T-helper 2 cell treated with Interferon-gamma antibody and Interleukin-4, amounts not matched to agents 100 ng/mL and 5 ng/mL, for 36 hours (primary cell): ENCODE data around the gene SCNM1. TPM values are rescaled to one million over a fixed set of nuclear protein-coding genes. Genes with fewer than 3 reads are reported as not detected.

Experiments
- intact Hi-C: fragments of 100-400 bp; cut with micrococcal nuclease; formaldehyde crosslinking; loops from one replicate; pipeline ENCODE4 v1.15.1; 2023
- total RNA-seq: library from RNA; stranded (reverse); gene quantifications from 2 replicates; pipeline ENCODE4 v1.2.3, GENCODE V29; 2022

SCNM1 gene, protein sequence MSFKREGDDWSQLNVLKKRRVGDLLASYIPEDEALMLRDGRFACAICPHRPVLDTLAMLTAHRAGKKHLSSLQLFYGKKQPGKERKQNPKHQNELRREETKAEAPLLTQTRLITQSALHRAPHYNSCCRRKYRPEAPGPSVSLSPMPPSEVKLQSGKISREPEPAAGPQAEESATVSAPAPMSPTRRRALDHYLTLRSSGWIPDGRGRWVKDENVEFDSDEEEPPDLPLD
- 61.1 and 63.0 TPM in 2 replicates for total RNA-seq

DNA sequence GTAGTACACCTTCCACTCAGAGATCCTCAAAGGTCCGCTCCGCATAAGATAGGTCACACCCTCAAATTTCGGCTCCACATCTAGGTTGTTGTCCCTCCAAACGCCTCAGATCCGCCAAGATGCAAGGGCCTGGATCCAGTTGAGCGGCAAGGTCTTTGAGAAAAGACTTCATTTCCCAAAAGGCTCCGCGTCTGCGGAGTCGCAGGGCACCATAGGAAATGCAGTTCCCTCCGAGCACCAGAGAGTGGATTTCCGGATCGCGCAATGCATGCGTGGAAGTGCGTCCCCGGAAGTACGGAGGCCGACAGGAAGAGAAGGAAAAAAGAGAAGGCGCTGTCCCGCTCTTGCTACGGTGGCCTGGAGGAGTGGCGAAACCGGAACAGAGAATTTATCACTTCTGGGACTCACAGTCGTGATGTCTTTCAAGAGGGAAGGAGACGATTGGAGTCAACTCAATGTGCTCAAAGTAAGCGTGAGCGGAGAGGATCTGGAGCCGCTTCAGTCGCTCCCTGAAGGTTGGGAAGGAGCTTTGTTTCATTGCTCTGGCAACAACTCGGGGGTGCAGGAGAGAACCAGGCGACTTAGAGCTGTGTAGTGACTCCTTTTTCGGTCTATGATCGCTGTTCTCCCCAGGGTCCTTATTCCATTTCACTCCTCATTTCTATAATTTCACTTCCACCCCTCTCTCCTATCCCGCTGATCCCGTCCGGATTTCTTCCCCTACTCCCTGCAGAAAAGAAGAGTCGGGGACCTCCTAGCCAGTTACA, at the start of gene SCNM1, which contains the start of gene LYSMD1:
Gene SCNM1 (plus strand): TSS at position 407 of the 767 bp plus-strand sequence. CDS start 9 bp downstream, at position 416.
Gene LYSMD1 (minus strand): TSS at position 165 of the 767 bp plus-strand sequence. CDS start 644 bp downstream, outside the sequence.
- intact Hi-C loops: loop anchor here (1.0 kb wide), 4 partner anchors 9 to 115 kb away; partner anchors contain the start of genes PIP5K1A and VPS72

DNA sequence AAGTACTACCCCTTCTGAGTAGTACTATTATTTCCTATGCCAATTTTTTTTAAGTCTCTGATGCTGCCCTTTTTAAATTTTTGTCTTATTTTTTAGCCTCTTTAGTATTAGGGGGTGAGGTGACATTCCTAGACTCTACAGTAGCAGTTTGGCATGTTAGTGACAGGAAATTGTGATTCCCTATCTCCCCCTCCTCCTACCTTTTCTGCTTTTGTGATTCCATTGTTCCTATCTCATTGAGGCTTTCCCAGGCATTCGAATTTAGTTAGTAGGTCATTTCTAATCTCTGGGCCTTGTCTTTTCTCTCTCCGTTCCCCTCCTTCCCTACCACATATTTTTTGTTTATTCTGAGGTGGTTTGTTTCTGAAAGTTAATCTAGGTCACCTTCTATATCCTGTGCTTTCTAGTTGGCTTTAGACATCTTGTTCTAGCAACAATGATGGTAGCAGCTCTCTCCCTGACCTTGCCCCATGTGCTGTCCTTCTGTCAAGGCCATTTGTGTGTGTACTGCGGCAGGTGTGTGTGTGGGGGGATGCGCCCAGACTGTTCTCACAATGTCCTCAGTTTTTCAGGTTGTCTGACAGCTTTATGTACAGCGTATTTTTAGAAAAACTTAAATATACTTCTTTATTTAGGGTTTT, 41.1 kb upstream of the SCNM1 start:
- intact Hi-C loops: no loop called here

DNA sequence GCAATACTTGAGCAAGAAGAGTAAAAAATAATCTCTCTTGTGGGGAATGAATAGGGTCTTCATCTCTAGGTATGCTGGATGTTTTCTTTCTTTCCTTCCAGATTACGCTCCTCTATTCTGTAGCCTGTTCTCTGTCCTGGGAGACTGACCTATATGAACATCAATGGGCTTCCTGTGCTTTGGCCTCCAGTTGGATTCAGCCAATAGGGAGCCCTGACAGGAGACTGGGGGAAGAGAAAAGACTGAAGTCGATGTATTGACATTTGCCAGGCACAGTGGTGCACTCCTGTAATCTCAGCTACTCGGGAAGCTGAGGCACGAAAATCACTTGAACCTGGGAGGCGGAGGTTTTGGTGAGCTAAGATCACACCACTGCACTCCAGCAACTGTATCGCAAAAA, 37.1 kb upstream of the SCNM1 start:
- intact Hi-C loops: no loop called here

DNA sequence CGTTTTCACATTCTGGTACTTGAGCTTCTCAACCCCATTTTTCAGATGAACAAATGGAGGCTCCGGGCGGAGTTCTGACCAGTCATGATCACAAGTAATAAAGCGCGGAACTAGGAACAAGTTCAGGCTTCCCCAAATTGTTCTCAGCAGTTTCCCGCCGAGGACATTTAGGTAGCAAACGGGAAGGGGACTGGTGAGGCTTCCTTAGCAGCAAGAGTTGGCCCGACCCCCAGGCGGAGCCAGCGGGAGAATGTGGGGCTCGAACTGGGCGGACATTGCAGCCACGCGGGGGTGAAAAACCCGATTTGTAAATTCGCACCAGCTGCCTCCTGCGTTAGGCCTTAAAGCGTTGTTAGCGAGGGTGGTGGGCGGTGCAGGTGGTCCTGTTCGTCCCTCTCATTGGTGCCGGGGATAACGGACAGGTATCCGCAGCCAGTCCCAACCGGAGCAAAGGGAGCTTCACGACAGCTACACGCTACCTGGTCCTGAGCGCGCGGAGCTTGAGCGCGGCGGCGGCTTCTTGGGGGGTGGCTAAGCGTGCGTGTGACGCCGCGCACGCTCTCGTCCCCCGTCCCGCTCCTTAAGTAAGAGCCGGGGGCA, 34.9 kb upstream of the SCNM1 start:
- intact Hi-C loops: no loop called here

DNA sequence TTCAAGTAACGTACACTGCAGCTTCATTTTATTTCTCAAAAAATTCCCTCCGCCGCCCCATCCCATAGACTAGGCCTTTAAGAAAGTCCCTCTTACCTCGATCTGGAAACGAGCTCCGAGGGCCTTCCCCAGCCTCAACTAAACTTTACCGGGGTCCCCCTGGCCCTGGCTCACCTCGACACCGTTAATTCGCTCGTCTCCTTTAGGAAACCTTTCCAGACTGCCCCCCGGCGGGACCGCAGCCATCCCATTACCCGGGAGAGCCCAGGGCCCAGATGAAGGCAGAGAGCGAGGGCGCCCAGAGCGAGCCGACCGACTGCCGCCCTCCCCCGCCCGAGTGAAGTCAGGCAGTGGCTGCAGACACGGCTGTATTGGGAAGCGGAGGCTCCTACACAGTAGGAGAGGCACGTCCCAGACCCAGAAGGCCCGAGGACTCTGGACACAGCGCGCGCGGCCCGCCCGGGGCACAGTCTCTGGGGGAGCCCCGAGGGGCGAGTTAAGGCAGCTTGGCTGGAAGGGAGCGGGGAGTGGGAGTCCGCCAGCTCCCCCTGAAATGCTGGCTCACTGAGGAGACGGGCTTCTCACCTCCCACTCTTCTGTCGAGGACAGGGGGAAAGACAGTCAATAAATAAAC, 34.1 kb upstream of the SCNM1 start:
- intact Hi-C loops: no loop called here

DNA sequence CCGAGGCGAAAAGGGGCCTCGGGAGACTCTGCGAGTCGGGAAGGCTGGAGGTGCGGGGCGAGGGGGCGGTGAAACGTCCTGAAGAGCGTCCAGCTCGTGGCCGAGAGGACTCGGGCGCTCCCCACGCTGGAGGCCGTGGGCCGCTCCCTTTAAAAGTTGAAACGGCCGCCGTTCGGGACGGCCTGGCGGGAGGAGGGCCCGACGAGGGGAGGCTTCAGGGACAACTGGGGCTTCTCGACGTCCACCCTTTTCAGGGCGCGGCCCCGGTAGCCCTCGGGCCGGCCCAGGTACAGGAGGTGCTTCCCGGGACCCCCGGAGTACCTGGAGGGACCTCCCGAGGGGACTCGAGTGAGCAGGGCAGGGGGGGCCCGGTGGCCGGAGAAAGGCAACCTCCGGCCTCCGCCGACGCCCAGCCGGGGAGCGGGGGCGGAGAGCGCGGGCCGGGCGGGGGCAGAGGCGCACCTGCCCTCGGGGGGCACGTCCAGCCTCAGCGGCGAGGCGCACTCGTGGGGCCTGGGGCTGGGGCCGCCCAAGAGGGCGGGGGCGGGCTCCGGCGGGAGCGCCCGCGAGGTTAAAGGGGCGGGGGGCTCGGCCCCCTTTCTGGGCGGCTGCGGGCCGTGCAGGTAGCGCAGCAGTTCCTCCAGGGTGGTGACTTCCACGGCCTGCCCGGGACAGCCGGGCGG, 33.5 kb upstream of the SCNM1 start:
- intact Hi-C loops: no loop called here

DNA sequence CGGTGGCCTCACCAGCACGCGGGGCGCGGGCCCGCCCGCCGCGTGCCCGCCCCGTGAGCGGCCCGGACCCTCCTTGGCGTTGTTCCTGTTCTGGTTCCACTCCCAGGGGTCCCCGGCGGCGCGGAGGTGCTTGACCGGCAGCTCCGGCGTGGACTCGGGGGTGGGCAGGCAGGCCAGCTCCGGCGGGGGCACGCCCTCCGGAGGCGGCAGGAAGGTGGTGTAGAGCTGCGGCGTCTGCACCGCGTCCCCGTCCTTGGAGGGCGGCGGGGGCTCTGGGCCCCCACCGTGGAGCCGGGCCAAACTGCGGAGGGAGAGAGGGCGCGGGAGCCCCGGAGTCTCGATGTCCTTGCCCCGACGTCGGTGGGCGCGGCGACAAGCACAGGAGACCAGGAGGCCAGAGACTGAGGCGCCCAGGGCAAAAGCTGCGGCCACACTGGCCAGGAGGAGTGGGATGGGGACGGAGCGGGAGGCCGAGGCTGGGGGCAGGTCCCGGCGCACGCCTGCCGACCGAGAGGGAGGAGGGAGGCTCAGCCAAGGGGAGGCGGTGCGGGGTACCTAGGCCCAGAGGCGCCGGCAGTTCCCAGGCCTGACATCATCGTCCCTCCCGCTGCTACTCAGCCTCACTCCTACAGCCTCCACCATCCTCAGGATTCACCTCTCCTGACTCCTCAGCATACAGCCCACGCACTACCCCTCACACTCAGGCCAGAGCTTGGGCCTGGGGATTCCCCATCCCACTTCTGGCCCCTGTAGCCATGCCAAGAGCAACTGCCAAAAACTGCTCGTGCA, 32.7 kb upstream of the SCNM1 start:
- intact Hi-C loops: no loop called here

DNA sequence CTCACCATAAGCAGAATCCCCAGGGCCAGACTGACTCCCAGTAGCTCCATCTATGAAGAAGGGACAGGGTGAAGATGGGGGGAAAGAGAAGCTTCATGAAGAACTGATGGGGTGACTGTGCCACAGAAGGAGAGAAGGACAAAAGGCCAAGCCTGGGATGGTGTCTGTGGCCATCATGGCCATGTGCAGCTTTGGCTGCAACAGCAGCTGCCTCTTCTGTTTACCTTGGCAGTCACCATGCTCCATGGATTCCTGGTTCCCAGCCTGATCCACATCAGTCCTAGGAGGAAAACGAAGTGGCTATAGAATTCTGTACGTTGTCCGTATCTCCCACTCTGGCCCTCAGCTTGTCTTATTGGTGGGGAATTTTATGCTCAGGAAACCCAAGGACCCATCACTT, 31.5 kb upstream of the SCNM1 start:
- intact Hi-C loops: no loop called here

DNA sequence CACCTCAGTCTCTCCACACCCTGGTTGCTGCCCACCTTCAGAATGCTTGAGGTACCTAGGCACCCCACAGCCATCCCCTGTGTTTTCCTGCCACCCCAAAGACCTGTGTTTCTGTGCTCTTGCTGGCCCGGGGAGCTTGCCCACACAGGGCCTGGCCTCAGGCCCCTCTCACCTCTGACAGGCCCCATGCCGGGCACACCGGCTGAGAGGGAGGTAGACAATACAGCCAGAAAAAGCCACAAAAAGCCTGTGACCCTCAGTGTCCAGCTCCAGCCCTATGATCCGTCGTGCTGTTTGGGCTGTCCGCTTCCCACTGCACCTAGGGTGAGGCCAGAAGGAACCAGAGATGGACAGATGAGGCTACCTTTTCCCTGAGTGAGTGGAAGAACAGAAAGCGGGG, 31.0 kb upstream of the SCNM1 start:
- intact Hi-C loops: no loop called here

DNA sequence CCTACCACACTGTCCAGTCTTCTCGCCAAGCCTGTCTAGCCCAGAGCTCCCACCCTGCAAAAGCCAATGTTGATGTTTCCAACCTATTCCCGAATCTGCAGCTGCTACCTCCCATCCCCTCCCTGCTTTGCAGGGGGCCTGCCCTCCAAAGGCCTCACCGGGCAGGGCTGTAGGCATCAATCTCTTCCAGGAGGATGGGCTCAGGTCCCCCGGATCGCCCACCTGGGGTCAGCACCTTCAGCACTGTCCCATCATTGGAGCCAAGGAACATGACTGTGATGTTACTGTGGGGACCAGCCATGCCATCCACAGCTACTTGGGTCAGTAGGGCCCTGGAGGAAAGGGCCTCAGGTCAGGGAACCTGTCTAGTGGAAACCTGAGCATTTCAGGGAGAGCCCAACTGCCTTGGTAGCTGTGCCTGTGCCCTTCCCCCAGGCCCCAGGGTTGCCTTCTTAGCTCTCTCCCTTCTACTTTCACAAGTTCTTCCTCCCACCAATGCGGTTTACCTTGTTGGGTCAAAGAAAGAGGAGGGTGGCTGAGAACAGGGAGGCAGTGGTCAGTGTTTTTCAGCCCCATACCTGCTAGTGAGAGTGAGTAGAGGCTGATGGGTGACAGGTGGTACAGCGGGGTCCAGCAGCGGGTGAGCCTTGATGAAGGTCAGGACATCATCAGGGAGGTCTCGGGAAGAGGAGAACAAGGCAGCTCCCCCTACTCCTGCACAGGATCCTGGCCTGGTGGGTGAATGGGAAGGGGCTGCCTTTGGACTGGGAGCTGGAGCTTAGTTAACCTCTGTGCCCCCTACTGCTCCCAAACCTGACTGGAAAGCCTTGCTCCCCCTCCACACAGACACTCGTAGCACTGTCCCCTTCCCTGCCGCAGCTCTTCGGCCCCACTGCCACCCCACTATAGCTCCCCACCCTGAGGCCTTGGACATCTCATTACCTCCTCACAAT, 30.2 kb upstream of the SCNM1 start:
- intact Hi-C loops: no loop called here

DNA sequence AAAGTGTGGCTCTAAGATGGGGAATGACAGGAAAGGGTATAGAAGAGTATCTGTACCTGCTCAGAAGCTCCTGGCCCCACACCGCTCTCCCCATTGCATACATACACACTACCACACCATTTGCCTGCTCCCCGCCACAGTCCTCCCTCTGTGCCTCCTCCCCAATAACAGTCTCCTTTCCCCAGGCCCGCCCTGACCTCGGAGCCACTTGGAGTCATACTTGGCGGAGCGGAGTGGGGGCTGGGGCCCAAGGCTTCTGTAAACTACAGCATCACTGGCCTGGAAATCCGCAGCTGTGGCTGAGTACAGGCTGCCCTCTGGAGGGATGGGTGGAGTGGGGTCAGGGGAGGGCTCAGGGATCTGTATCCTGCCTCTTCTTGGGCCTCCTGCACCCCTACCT, 28.2 kb upstream of the SCNM1 start:
- intact Hi-C loops: no loop called here

DNA sequence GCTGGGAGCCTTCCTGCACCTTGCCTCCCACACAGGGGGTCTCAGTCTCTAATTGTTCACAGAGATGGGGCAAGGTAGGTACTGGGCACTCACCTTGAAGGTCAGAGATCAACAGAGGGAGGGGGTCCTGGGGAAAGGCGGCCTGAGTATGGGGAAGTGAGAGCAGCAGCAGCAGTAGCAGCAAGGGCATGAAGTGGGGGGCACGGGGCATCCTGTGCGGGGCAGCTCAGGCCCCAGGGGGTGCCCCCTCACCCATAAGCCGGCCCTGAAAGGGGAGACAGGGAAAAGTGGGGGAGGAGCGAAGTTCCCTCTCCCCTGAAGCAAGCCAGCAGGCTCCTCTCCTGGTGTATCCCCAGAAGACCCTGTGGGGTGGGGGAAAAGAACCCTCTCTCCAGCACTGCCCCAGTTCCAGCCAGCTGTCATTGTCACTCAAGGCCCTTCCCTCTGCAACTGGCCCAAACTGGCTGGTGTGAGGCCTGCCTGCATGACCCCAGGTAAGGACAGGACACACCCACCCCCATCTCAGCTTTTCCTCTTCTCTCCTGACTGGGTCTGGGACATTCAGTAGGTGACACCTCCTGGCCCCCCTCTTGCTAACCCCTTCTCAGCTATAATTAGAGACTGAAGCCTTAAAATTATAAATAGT, 23.4 kb upstream of the SCNM1 start:
- intact Hi-C loops: no loop called here

DNA sequence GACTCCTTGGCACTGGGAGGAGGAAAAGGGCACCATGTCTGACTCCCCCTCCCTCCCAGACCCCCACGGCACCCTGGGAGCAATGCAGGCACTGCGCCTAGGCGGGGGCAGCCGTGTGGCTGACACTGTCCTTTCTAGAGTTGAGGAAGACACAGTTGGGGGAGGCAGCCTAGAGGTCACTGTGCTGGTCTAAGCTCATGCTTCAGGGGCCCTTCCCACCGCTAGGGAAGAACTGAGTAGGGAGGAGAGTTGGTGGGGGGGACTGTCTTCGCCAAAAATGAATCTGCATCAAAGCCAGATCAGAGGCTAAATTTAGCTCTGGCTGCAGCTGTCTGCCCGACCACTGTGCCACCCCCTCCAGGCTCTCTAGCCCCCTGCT, 22.9 kb upstream of the SCNM1 start:
- intact Hi-C loops: no loop called here

DNA sequence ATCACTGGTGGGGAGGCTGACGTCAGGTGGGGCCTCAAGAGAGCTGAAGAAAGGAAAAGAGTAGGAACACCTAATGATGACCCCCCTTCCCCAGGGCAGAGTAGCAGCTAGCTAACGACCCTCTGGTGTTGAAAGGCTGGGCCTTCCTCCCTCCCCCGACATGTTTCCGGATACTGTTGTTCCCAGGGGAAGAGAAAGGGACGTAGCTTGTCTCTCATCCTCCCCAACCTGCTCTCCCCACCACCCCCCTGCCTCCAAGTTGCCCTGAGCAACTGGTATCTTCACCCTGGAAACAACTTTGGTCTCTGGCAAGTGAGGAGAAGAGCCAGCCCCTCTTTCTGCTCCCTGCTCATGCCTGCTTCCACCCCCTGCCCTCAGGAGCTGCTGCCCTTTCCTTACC, 22.0 kb upstream of the SCNM1 start:
- intact Hi-C loops: no loop called here

DNA sequence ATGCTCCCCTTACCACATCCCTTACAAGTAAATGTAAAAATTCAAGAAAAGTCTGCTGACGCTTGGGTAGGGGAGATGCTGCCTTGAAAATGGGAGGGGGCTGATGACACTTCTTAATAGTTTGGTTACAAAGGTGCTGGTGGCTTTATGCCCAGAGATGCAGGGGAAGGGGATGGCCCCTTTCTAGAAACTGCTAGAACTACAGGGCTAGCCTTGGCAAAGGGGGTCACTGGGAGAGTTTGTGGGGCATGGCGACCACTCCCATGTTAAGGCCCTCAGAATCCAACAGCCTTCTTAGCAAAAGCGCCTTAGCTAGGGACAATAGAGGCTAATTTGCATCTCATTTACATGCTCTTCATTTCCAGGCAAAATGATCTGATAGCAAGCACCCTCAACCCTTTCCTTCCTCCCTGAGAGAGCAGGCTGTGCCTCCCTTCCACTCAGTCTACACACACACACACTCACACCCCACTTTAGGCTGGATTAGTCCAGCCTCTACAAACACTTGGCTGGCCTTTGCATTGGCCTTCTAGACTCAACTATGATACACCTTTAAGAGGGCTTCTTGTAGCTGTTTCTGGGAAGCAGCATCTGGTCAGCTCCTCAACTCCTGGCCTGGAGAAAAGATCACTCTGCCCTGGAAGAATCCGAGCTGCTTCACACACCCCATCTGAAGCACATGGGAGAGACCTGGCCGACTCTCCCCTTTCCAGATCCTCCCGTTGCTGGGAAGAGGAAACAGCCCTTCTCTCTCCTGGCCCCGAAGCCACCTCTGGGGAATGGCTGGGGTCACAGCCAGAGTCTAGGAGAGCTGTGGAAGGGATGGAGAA, 21.3 kb upstream of the SCNM1 start:
- intact Hi-C loops: no loop called here

DNA sequence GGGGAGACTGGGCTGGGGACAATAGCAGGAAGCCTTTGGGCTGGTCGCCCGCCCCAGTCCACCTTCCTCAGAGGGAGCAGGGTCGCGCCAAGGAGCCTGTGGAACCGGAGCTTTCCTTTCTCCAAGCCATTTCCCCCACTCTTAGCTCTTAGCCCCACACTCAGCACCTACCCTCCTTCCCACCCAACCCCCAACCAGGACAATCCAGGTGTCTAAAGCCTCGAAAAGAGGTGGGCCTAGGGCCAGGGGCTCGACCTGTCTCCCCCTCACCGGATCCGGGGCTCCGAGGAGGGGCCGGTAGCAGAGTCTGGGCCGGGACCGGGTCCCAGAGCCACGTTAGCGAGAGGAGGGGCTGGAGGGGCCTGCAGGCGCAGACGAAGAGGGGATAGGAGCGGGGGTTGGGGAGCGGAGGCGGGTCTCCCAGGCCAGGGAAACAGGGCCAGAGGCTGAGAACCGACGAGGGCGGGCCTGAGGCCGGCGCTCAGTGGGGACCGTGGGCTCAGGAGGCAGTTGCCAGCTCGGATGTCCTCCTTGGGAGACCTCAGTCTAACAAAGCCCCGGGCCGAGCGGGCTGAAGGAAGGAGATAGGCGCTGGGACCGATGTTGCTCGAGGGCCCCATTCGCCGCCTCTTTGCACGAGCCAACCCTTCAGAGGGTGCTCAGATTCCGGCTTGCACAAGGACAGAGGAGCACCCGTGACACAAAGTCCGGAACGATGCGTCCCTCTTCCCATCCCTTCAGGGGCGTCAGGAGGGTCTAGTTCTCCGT, 20.5 kb upstream of the SCNM1 start:
- intact Hi-C loops: loop anchor here (1.0 kb wide), 1 partner anchor 11 kb away; the partner anchor contains the start of gene TNFAIP8L2

DNA sequence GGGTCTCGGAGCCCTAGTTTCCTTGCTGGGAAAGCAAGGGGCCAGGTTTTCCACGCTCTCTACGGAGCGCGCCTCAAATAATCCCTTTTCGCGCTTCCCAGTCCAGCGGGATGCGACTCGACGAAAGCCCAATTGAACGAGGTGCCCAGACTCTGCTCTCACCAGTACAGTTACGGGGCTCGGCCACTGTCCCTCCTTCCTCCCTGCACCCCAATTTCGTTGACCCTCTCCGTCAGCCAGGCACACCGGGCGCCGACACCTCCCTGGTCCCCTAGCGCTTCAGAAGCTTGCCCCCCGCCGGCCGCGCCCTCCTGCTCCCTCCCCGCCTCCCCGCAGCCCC, 19.9 kb upstream of the SCNM1 start:
- intact Hi-C loops: loop anchor here (1.0 kb wide), 1 partner anchor 10 kb away; the partner anchor contains the start of gene TNFAIP8L2
